Measurements from ENCODE around the gene CRPPA. TPM values are rescaled to one million over a fixed set of nuclear protein-coding genes. Genes with fewer than 3 reads are reported as not detected.

CRPPA gene
- total and polyA plus RNA-seq, 10 of the 15 experiments (the other 5 are each of a cell fraction or from before 2014, with no cell fraction given) = not detected

DNA sequence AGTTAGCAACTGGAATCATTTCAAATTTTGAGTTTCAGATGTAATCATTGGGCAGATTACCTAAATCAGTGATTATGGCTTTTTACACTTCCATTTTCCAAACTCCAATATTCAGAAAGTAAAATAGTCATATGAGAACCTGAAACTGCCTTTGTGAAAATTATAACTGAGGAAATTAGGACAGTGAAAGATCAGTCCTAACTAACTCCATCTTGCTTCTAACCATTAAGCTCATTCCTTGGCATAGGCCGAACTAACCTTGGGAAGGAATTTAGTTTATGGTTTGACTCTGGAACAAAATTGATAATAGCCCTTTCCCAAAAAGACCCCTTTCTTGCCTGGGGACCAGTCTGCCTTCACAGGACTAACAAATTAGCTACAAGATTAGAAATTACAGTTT, 2.2 kb downstream of the CRPPA start:
- FAIRE-seq = no peak
- TF ChIP-seq NFIC (IDR thresholded peaks at IDR 0.05; ENCODE audit: low read depth, low read length) (no peak), SMAD1 (IDR thresholded peaks at IDR 0.05; ENCODE audit: low read depth, partially characterized antibody) (no peak), YY1 (IDR thresholded peaks at IDR 0.05; ENCODE audit: low read depth, low read length) (no peak), GABPA (IDR thresholded peaks at IDR 0.05; ENCODE audit: low read depth) (no peak), POLR2A (IDR thresholded peaks at IDR 0.05; ENCODE audit: low read depth, low read length) (no peak), SMARCA5 (IDR thresholded peaks at IDR 0.05) (no peak), CREB1 (IDR thresholded peaks at IDR 0.05; ENCODE audit: low read depth) (no peak), JUND (IDR thresholded peaks at IDR 0.05; ENCODE audit: low read depth, low read length) (no peak), RB1 (IDR thresholded peaks at IDR 0.05; ENCODE audit: borderline replicate concordance) (no peak), GATAD2B (conservative IDR thresholded peaks at IDR 0.05; ENCODE audit: low read depth) (no peak), NFYB (IDR thresholded peaks at IDR 0.05; ENCODE audit: insufficient read depth, low read depth, low read length) (no peak)
- TF ChIP-seq, protein P1, sequence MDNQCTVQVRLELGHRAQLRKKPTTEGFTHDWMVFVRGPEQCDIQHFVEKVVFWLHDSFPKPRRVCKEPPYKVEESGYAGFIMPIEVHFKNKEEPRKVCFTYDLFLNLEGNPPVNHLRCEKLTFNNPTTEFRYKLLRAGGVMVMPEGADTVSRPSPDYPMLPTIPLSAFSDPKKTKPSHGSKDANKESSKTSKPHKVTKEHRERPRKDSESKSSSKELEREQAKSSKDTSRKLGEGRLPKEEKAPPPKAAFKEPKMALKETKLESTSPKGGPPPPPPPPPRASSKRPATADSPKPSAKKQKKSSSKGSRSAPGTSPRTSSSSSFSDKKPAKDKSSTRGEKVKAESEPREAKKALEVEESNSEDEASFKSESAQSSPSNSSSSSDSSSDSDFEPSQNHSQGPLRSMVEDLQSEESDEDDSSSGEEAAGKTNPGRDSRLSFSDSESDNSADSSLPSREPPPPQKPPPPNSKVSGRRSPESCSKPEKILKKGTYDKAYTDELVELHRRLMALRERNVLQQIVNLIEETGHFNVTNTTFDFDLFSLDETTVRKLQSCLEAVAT (IDR thresholded peaks at IDR 0.05) = no peak
- TF ChIP-seq, protein P2, sequence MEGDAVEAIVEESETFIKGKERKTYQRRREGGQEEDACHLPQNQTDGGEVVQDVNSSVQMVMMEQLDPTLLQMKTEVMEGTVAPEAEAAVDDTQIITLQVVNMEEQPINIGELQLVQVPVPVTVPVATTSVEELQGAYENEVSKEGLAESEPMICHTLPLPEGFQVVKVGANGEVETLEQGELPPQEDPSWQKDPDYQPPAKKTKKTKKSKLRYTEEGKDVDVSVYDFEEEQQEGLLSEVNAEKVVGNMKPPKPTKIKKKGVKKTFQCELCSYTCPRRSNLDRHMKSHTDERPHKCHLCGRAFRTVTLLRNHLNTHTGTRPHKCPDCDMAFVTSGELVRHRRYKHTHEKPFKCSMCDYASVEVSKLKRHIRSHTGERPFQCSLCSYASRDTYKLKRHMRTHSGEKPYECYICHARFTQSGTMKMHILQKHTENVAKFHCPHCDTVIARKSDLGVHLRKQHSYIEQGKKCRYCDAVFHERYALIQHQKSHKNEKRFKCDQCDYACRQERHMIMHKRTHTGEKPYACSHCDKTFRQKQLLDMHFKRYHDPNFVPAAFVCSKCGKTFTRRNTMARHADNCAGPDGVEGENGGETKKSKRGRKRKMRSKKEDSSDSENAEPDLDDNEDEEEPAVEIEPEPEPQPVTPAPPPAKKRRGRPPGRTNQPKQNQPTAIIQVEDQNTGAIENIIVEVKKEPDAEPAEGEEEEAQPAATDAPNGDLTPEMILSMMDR (IDR thresholded peaks at IDR 0.05 in 2 of 3, conservative IDR thresholded peaks at IDR 0.05 in 1 of 3; ENCODE audit: control insufficient read depth in 2 of 3, extremely low read depth in 1 of 3, insufficient read depth in 1 of 3, low read depth in 3 of 3, low read length in 3 of 3) = no peak
- TF ChIP-seq, protein P3, sequence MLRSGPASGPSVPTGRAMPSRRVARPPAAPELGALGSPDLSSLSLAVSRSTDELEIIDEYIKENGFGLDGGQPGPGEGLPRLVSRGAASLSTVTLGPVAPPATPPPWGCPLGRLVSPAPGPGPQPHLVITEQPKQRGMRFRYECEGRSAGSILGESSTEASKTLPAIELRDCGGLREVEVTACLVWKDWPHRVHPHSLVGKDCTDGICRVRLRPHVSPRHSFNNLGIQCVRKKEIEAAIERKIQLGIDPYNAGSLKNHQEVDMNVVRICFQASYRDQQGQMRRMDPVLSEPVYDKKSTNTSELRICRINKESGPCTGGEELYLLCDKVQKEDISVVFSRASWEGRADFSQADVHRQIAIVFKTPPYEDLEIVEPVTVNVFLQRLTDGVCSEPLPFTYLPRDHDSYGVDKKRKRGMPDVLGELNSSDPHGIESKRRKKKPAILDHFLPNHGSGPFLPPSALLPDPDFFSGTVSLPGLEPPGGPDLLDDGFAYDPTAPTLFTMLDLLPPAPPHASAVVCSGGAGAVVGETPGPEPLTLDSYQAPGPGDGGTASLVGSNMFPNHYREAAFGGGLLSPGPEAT (IDR thresholded peaks at IDR 0.05; ENCODE audit: low read depth) = no peak
- TF ChIP-seq, protein P4, sequence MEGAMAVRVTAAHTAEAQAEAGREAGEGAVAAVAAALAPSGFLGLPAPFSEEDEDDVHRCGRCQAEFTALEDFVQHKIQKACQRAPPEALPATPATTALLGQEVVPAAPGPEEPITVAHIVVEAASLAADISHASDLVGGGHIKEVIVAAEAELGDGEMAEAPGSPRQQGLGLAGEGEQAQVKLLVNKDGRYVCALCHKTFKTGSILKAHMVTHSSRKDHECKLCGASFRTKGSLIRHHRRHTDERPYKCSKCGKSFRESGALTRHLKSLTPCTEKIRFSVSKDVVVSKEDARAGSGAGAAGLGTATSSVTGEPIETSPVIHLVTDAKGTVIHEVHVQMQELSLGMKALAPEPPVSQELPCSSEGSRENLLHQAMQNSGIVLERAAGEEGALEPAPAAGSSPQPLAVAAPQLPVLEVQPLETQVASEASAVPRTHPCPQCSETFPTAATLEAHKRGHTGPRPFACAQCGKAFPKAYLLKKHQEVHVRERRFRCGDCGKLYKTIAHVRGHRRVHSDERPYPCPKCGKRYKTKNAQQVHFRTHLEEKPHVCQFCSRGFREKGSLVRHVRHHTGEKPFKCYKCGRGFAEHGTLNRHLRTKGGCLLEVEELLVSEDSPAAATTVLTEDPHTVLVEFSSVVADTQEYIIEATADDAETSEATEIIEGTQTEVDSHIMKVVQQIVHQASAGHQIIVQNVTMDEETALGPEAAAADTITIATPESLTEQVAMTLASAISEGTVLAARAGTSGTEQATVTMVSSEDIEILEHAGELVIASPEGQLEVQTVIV (IDR thresholded peaks at IDR 0.05; ENCODE audit: borderline replicate concordance, partially characterized antibody) = no peak
- TF ChIP-seq, protein P5, sequence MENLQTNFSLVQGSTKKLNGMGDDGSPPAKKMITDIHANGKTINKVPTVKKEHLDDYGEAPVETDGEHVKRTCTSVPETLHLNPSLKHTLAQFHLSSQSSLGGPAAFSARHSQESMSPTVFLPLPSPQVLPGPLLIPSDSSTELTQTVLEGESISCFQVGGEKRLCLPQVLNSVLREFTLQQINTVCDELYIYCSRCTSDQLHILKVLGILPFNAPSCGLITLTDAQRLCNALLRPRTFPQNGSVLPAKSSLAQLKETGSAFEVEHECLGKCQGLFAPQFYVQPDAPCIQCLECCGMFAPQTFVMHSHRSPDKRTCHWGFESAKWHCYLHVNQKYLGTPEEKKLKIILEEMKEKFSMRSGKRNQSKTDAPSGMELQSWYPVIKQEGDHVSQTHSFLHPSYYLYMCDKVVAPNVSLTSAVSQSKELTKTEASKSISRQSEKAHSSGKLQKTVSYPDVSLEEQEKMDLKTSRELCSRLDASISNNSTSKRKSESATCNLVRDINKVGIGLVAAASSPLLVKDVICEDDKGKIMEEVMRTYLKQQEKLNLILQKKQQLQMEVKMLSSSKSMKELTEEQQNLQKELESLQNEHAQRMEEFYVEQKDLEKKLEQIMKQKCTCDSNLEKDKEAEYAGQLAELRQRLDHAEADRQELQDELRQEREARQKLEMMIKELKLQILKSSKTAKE (IDR thresholded peaks at IDR 0.05; ENCODE audit: low read depth, poor library complexity, severe bottlenecking) = no peak
- Histone ChIP-seq H3K36me3 (ENCODE audit: control insufficient read depth in 2 of 2, insufficient read depth in 2 of 2, low read length in 1 of 2) (no peaks in the 10 kb centered on the region), H2AFZ (ENCODE audit: control insufficient read depth, low read depth, low read length) (no peak overlapping the region), H3K4me3 (no peak overlapping the region), H3K79me2 (ENCODE audit: control insufficient read depth, insufficient read depth, low read length) (no peaks in the 10 kb centered on the region), H3K27me3 (replicated peaks in 1 of 2; ENCODE audit: control insufficient read depth in 2 of 2, insufficient read depth in 2 of 2, low read length in 1 of 2) (peaks cover 4 to 6% of the 10 kb centered on the region in 2 experiments; a peak in 3 of 4 replicates), H3K9me3 (replicated peaks; ENCODE audit: control insufficient read depth, insufficient read depth, low read length) (no peaks in the 10 kb centered on the region), H3K4me1 (ENCODE audit: control insufficient read depth, insufficient read depth, low read length) (no peaks in the 10 kb centered on the region), H4K20me1 (ENCODE audit: control insufficient read depth, insufficient read depth) (no peaks in the 10 kb centered on the region), H3K27ac (ENCODE audit: control insufficient read depth, insufficient read depth) (no peak overlapping the region), H3K4me2 (ENCODE audit: control insufficient read depth, insufficient read depth) (no peak overlapping the region), H3K9ac (ENCODE audit: control insufficient read depth, insufficient read depth, low read length) (no peak overlapping the region)
- in situ Hi-C loops (cut with MboI) = no loop called here
- ATAC-seq = no peak
- RAD21 ChIA-PET (ENCODE audit: unreplicated experiment) = no interaction called here
- POLR2A ChIA-PET = no interaction called here
- DNase-seq (ENCODE audit: low read depth, low spot score) = no peak
- BruUV-seq (replicated peaks) = no TSS peak
- CTCF ChIA-PET = interaction anchor here (0.6 to 0.8 kb wide), 2 partner anchors 17 to 1092 kb away, joined by 3 read pairs; no protein-coding TSS in a partner anchor
- 80% methylated on average over 1 of the region's 1 CpG for WGBS (ENCODE audit: insufficient coverage, insufficient replicate concordance, low lambda C conversion rate, missing lambda C conversion rate)
- intact Hi-C loops (cut with micrococcal nuclease; ENCODE audit: unreplicated experiment) = no loop called here
- SMC1A ChIA-PET (ENCODE audit: uncharacterized antibody, unreplicated experiment) = no interaction called here
